H1 (cell line): ENCODE measurements around the gene FLVCR1. TPM values are rescaled to one million over a fixed set of nuclear protein-coding genes. Genes with fewer than 3 reads are reported as not detected.

Source experiments
- ATF2 ChIP-seq: IDR thresholded peaks from 2 replicates; pipeline ENCODE4 v1.6.1; 2012; ENCODE audit warnings: low read length, inconsistent platforms
- CBX8 ChIP-seq: fragments of 300-800, 300-1000 bp; sonication (generic); IDR thresholded peaks from 2 replicates; pipeline ENCODE4 v1.7.1; 2016; ENCODE audit warnings: low read depth, low read length, borderline replicate concordance
- EZH2 ChIP-seq: fragments of 200-600 bp; sonication (generic); IDR thresholded peaks from 2 replicates; pipeline ENCODE4 v1.7.1; 2012; ENCODE audit warnings: low read depth, mild to moderate bottlenecking, moderate library complexity, low read length, inconsistent platforms; ENCODE audit not compliant: severe bottlenecking
- HDAC6 ChIP-seq: IDR thresholded peaks from one replicate; pipeline ENCODE4 v1.7.1; 2012; ENCODE audit warnings: low read depth, mild to moderate bottlenecking, inconsistent platforms, low read length, moderate library complexity
- POU5F1 ChIP-seq: IDR thresholded peaks from 2 replicates; pipeline ENCODE4 v1.6.1; 2011; ENCODE audit warnings: low read depth, mild to moderate bottlenecking, low read length, moderate library complexity
- RNF2 ChIP-seq: fragments of 200-900, 300-1000 bp; sonication (generic); IDR thresholded peaks from 2 replicates; pipeline ENCODE4 v1.7.1; 2016; ENCODE audit warnings: borderline replicate concordance, low read depth, mild to moderate bottlenecking, antibody characterized with exemption, low read length; ENCODE audit not compliant: poor library complexity, severe bottlenecking; ENCODE audit errors: missing control alignments
- polyA plus RNA-seq, 7 experiments: library from polyadenylated mRNA; depleted of rRNA in 3 of 7; stranded (reverse) in 5 of 7; unstranded in 2 of 7; fragments of >200 nt in 5 of 7; fragments of 200-250 nt in 2 of 7; gene quantifications; 1 replicate in 5 of 7; 2 replicates in 1 of 7; 4 replicates in 1 of 7; pipeline versions ENCODE4 v1.2.1 to v1.2.3, GENCODE V29; 2011 to 2013; ENCODE audit warnings: missing spikeins in 2 of 7, mixed read lengths in 2 of 7
- total RNA-seq: library from RNA; stranded (reverse); fragmentation: NEBNext Ultra II Directional; extraction: Animal tissue kit (Norgen Biotek cat#: 25700); gene quantifications from 2 replicates; pipeline ENCODE4 v1.2.1, GENCODE V29; 2021

The FLVCR1 gene
- total and polyA plus RNA-seq, 2 of the 8 experiments (the other 6 are each of a cell fraction or from before 2014, with no cell fraction given): 31.8 to 75.7 TPM

- no peak for TF ChIP-seq ATF2
- no peak for TF ChIP-seq CBX8
- TF ChIP-seq HDAC6: no peak
- TF ChIP-seq RNF2: no peak
- TF ChIP-seq POU5F1: no peak
- TF ChIP-seq EZH2: no peak
Measured at GRCh38 chr1:212902054-212902453, 44.0 kb downstream of the FLVCR1 start (continued).
